IMR-90 (cell line): ENCODE results near the gene NAPB.

Source experiments
- BHLHE40 ChIP-seq: fragments of 150-350 bp; IDR thresholded peaks from 2 replicates; pipeline ENCODE4 v1.6.1; 2016; ENCODE audit warnings: mild to moderate bottlenecking, low read depth, low read length
- TF ChIP-seq, protein P1 (sequence below): conservative IDR thresholded peaks from 2 replicates; pipeline ENCODE4 v1.5.1; 2012; ENCODE audit warnings: mild to moderate bottlenecking, low read depth, low read length, improper control_type of control experiment

GRCh38 chr20:23369072-23369823 is 52.0 kb downstream of the NAPB start:
- TF ChIP-seq, protein P1, sequence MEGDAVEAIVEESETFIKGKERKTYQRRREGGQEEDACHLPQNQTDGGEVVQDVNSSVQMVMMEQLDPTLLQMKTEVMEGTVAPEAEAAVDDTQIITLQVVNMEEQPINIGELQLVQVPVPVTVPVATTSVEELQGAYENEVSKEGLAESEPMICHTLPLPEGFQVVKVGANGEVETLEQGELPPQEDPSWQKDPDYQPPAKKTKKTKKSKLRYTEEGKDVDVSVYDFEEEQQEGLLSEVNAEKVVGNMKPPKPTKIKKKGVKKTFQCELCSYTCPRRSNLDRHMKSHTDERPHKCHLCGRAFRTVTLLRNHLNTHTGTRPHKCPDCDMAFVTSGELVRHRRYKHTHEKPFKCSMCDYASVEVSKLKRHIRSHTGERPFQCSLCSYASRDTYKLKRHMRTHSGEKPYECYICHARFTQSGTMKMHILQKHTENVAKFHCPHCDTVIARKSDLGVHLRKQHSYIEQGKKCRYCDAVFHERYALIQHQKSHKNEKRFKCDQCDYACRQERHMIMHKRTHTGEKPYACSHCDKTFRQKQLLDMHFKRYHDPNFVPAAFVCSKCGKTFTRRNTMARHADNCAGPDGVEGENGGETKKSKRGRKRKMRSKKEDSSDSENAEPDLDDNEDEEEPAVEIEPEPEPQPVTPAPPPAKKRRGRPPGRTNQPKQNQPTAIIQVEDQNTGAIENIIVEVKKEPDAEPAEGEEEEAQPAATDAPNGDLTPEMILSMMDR: no peak
- no peak for TF ChIP-seq BHLHE40
